GM12878 (cell line): ENCODE measurements around the gene SMIM38. TPM values are rescaled to one million over a fixed set of nuclear protein-coding genes. Genes with fewer than 3 reads are reported as not detected.
A peak's percentile ranks its signal among the peaks of the same experiment; 100 is the strongest.

ENCODE experiments used
- ATAC-seq: fragments of 200-7000 bp; cut with Tn5 transposase; 3 replicates; pipeline ENCODE4 v1.9.1; 2020; ENCODE audit warnings: mild to moderate bottlenecking, moderate library complexity
- BruUV-seq: library from RNA; stranded (reverse); fragments of 400-500 nt; replicated peaks from 2 replicates; lab custom pipeline; 2021; lab: Mats Ljungman, UMichigan
- CTCF ChIA-PET: fragments of 300-600 bp; sonication (Branson Sonifier 250); formaldehyde crosslinking; extraction: SDS; loops from one replicate; lab custom pipeline; 2021; ENCODE audit warnings: inconsistent platforms; lab: Yijun Ruan, JAX
- POLR2A ChIA-PET: fragments of 350-600 bp; formaldehyde crosslinking; extraction: SDS; loops from one replicate; lab custom pipeline; 2021; ENCODE audit warnings: inconsistent platforms; lab: Charles Lee
- RAD21 ChIA-PET: fragments of 300-600 bp; sonication (Branson Sonifier 250); formaldehyde crosslinking; loops from one replicate; lab custom pipeline; 2023; ENCODE audit warnings: antibody characterized with exemption; ENCODE audit not compliant: unreplicated experiment; lab: Charles Lee
- SMC1A ChIA-PET: fragments of 300-600 bp; sonication (Branson Sonifier 250); formaldehyde crosslinking; loops from one replicate; lab custom pipeline; 2023; ENCODE audit not compliant: unreplicated experiment, uncharacterized antibody; lab: Charles Lee
- DNase-seq: peaks from one replicate; pipeline ENCODE4 v3.0.0-alpha.2; 2011; ENCODE audit warnings: low read depth, low spot score
- FAIRE-seq: peaks from 3 replicates; lab custom pipeline; 2011; peaks lifted over from hg19 to GRCh38; lab: Jason Lieb, UNC
- H2AFZ ChIP-seq: 2 replicates; pipeline ENCODE4 v1.6.0; 2011; ENCODE audit warnings: low read depth, low read length, control low read depth; ENCODE audit not compliant: control insufficient read depth
- H3K27ac ChIP-seq: 2 replicates; pipeline ENCODE4 v1.5.1; 2011; ENCODE audit warnings: control low read depth; ENCODE audit not compliant: control insufficient read depth, insufficient read depth
- H3K27me3 ChIP-seq, 2 experiments: replicated peaks in 1 of 2; 2 replicates each; pipeline versions ENCODE4 v1.6.0 to v1.6.1; 2011; ENCODE audit warnings: low read length in 1 of 2; ENCODE audit not compliant: control insufficient read depth in 2 of 2, insufficient read depth in 2 of 2
- H3K36me3 ChIP-seq, 2 experiments: 2 replicates each; pipeline ENCODE4 v1.5.1; 2011; ENCODE audit warnings: low read length in 1 of 2; ENCODE audit not compliant: control insufficient read depth in 2 of 2, insufficient read depth in 2 of 2
- H3K4me1 ChIP-seq: 2 replicates; pipeline ENCODE4 v1.6.1; 2011; ENCODE audit warnings: mild to moderate bottlenecking, low read length, moderate library complexity, mixed read lengths; ENCODE audit not compliant: control insufficient read depth, insufficient read depth
- H3K4me2 ChIP-seq: 2 replicates; pipeline ENCODE4 v1.6.0; 2011; ENCODE audit warnings: control low read depth; ENCODE audit not compliant: control insufficient read depth, insufficient read depth
- H3K4me3 ChIP-seq: fragments of 200-600 bp; sonication (generic); 2 replicates; pipeline ENCODE4 v1.5.1; 2016
- H3K79me2 ChIP-seq: 2 replicates; pipeline ENCODE4 v1.6.0; 2011; ENCODE audit warnings: low read length; ENCODE audit not compliant: control insufficient read depth, insufficient read depth
- H3K9ac ChIP-seq: 2 replicates; pipeline ENCODE4 v1.8.0; 2011; ENCODE audit warnings: low read length, control low read depth, mixed read lengths; ENCODE audit not compliant: control insufficient read depth, insufficient read depth
- H3K9me3 ChIP-seq: replicated peaks from 3 replicates; pipeline ENCODE4 v1.5.1; 2011; ENCODE audit warnings: mild to moderate bottlenecking, low read length; ENCODE audit not compliant: control insufficient read depth, insufficient read depth
- H4K20me1 ChIP-seq: 2 replicates; pipeline ENCODE4 v1.6.0; 2011; ENCODE audit not compliant: control insufficient read depth, insufficient read depth
- CBX5 ChIP-seq: sonication (generic); IDR thresholded peaks from 2 replicates; pipeline ENCODE4 v1.6.1; 2016; ENCODE audit warnings: low read depth, moderate library complexity, mild to moderate bottlenecking, inconsistent platforms
- CHD4 ChIP-seq: fragments of 200-600 bp; sonication (generic); IDR thresholded peaks from 2 replicates; pipeline ENCODE4 v1.6.1; 2016; ENCODE audit warnings: mild to moderate bottlenecking
- KLF5 ChIP-seq: fragments of 450-650 bp; IDR thresholded peaks from 2 replicates; pipeline ENCODE4 v1.6.1; 2014; ENCODE audit warnings: mild to moderate bottlenecking; ENCODE audit not compliant: partially characterized antibody
- MTA2 ChIP-seq: fragments of 450-650 bp; IDR thresholded peaks from 2 replicates; pipeline ENCODE4 v1.6.1; 2016; ENCODE audit warnings: low read depth, mild to moderate bottlenecking, moderate library complexity
- MYC ChIP-seq: IDR thresholded peaks from 2 replicates; pipeline ENCODE4 v1.6.1; 2011; ENCODE audit warnings: mild to moderate bottlenecking, low read length, moderate library complexity, inconsistent platforms; ENCODE audit not compliant: insufficient read depth, insufficient replicate concordance, insufficient read length, severe bottlenecking
- NR2C2 ChIP-seq: IDR thresholded peaks from 2 replicates; pipeline ENCODE4 v1.6.1; 2011; ENCODE audit warnings: borderline replicate concordance, low read depth; ENCODE audit not compliant: control insufficient read depth, insufficient read length
- PAX5 ChIP-seq: IDR thresholded peaks from 2 replicates; pipeline ENCODE4 v1.6.1; 2011; ENCODE audit warnings: low read depth, low read length, borderline replicate concordance
- RELB ChIP-seq: fragments of 450-650 bp; IDR thresholded peaks from 2 replicates; pipeline ENCODE4 v1.6.1; 2017; ENCODE audit warnings: low read depth, mild to moderate bottlenecking, moderate library complexity
- SPI1 ChIP-seq: IDR thresholded peaks from 2 replicates; pipeline ENCODE4 v1.6.1; 2011; ENCODE audit warnings: low read depth, mild to moderate bottlenecking, low read length, moderate library complexity, borderline replicate concordance; ENCODE audit not compliant: insufficient read depth
- SUPT20H ChIP-seq: IDR thresholded peaks from 2 replicates; pipeline ENCODE4 v1.6.1; 2011; ENCODE audit warnings: low read depth, mild to moderate bottlenecking, low read length, moderate library complexity, borderline replicate concordance; ENCODE audit not compliant: control insufficient read depth
- YY1 ChIP-seq: IDR thresholded peaks from 2 replicates; pipeline ENCODE4 v1.6.1; 2011; ENCODE audit warnings: low read depth, mild to moderate bottlenecking, low read length
- WGBS: methylation state at CpG from one replicate; pipeline ENCODE4 v1.1.6; 2016; ENCODE audit warnings: low lambda C conversion rate; ENCODE audit not compliant: insufficient replicate concordance, insufficient coverage; ENCODE audit errors: missing lambda C conversion rate; 5-methylcytosine and 5-hydroxymethylcytosine counted together
- in situ Hi-C: fragments of 300-500 bp; cut with MboI; formaldehyde crosslinking; loops from 9 replicates; pipeline ENCODE4 v1.14.3; 2018; ENCODE audit warnings: mixed read lengths
- intact Hi-C: fragments of 100-400 bp; cut with micrococcal nuclease; formaldehyde crosslinking; loops from one replicate; pipeline ENCODE4 v1.14.2; 2022; ENCODE audit not compliant: unreplicated experiment
- polyA plus RNA-seq, 11 experiments: library from polyadenylated mRNA; depleted of rRNA in 4 of 11; unstranded in 6 of 11; stranded (reverse) in 5 of 11; fragments of >200 nt; fragmentation: Nextera tagmentation in 4 of 11; fragmentation: Illumina TruSeq in 1 of 11; extraction: Ambion mirVana in 4 of 11; extraction: Trizol in 1 of 11; gene quantifications; 1 replicate in 1 of 11; 2 replicates in 10 of 11; pipeline versions ENCODE4 v1.2.1 to v1.2.3, GENCODE V29; 2011 to 2016; ENCODE audit warnings: inconsistent platforms in 2 of 11, missing spikeins in 2 of 11, low read depth in 1 of 11
- total RNA-seq, 4 experiments: library from RNA; depleted of rRNA in 3 of 4; stranded (reverse); fragments of >200 nt in 3 of 4; fragmentation: Illumina TruSeq in 1 of 4; extraction: Trizol in 1 of 4; gene quantifications; 2 replicates each; pipeline versions ENCODE4 v1.2.1 to v1.2.3, GENCODE V29; 2013 to 2021
- TF ChIP-seq, protein P1 (sequence below), 3 experiments: IDR thresholded peaks in 2 of 3; conservative IDR thresholded peaks in 1 of 3; 2 replicates each; pipeline ENCODE4 v1.5.1; 2011; ENCODE audit warnings: low read depth in 3 of 3, low read length in 3 of 3, mild to moderate bottlenecking in 3 of 3, control low read depth in 2 of 3, moderate library complexity in 2 of 3, inconsistent platforms in 1 of 3, mixed read lengths in 1 of 3; ENCODE audit not compliant: control insufficient read depth in 2 of 3, insufficient read depth in 1 of 3; ENCODE audit errors: extremely low read depth in 1 of 3

SMIM38 gene
- total and polyA plus RNA-seq, 10 of the 15 experiments (the other 5 are each of a cell fraction or from before 2014, with no cell fraction given): 0.15 to 5.0 (median 2.1) TPM; not detected in 1

- Histone ChIP-seq H3K4me2 (no peak overlapping the region), H3K27ac (no peak overlapping the region; the same call in 1 of the 2 replicates), H3K36me3 (no peaks in the 10 kb centered on the region), H4K20me1 (no peaks in the 10 kb centered on the region), H3K79me2 (no peaks in the 10 kb centered on the region), H3K4me1 (peaks cover 11% of the 10 kb centered on the region), H3K27me3 (no peaks in the 10 kb centered on the region), H2AFZ (no peak overlapping the region)
- ChIA-PET RAD21 (no interaction called here), CTCF (interaction anchor here (1.6 kb wide), 1 partner anchor 14 kb away, joined by 6 read pairs; the partner anchor contains the start of gene SMIM38)
- ATAC-seq (no peak), DNase-seq (no peak)
- intact Hi-C loops: no loop called here
- BruUV-seq: no TSS peak
- no peak for TF ChIP-seq RELB
- TF ChIP-seq NR2C2: no peak
- peak; percentile 61; the same call in 1 of the 2 replicates for TF ChIP-seq PAX5
- no peak for TF ChIP-seq SUPT20H
- TF ChIP-seq CHD4: no peak
- TF ChIP-seq, protein P1, sequence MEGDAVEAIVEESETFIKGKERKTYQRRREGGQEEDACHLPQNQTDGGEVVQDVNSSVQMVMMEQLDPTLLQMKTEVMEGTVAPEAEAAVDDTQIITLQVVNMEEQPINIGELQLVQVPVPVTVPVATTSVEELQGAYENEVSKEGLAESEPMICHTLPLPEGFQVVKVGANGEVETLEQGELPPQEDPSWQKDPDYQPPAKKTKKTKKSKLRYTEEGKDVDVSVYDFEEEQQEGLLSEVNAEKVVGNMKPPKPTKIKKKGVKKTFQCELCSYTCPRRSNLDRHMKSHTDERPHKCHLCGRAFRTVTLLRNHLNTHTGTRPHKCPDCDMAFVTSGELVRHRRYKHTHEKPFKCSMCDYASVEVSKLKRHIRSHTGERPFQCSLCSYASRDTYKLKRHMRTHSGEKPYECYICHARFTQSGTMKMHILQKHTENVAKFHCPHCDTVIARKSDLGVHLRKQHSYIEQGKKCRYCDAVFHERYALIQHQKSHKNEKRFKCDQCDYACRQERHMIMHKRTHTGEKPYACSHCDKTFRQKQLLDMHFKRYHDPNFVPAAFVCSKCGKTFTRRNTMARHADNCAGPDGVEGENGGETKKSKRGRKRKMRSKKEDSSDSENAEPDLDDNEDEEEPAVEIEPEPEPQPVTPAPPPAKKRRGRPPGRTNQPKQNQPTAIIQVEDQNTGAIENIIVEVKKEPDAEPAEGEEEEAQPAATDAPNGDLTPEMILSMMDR (IDR thresholded peaks at IDR 0.05 in 2 of 3, conservative IDR thresholded peaks at IDR 0.05 in 1 of 3; ENCODE audit: control insufficient read depth in 2 of 3, extremely low read depth in 1 of 3, insufficient read depth in 1 of 3, low read depth in 3 of 3, low read length in 3 of 3): no peak
- no peak for TF ChIP-seq YY1
- TF ChIP-seq CBX5: 0 out of 2 replicates have a peak, but pooled peaks have one; percentile 22
- TF ChIP-seq MTA2: no peak
- no peak for TF ChIP-seq KLF5
- TF ChIP-seq MYC: no peak
- TF ChIP-seq SPI1: peak; percentile 10; the same call in 1 of the 2 replicates
- TF ChIP-seq, all 136 proteins: peak for 3
- ChIA-PET POLR2A (no interaction called here), SMC1A (interaction anchor here (1.1 kb wide), 1 partner anchor 156 kb away, joined by 3 read pairs; no protein-coding TSS in a partner anchor)
- Histone ChIP-seq H3K9ac (no peak overlapping the region), H3K9me3 (peaks cover 27% of the 10 kb centered on the region; the same call in 2 of the 3 replicates), H3K4me3 (no peak overlapping the region)
- 8% methylated on average over 8 of the region's 8 CpGs for WGBS
- no peak for FAIRE-seq
- in situ Hi-C loops: no loop called here
Observed at GRCh38 chr11:69141742-69142141, 14.0 kb upstream of the SMIM38 start.
